H9 (cell line): ENCODE measurements around the gene MMS19. TPM values are rescaled to one million over a fixed set of nuclear protein-coding genes. Genes with fewer than 3 reads are reported as not detected.

Experiments used
- DNase-seq: peaks from one replicate; pipeline ENCODE4 v3.0.0-alpha.2; 2017
- H2AFZ ChIP-seq: one replicate; pipeline ENCODE4 v1.6.1; 2013; ENCODE audit warnings: mild to moderate bottlenecking, low read length, control low read depth, moderate library complexity
- H2AK5ac ChIP-seq: 2 replicates; pipeline ENCODE4 v1.6.1; 2013; ENCODE audit warnings: low read length, control low read depth, mixed read lengths; ENCODE audit not compliant: insufficient read length
- H2BK120ac ChIP-seq: one replicate; pipeline ENCODE4 v1.6.1; 2013; ENCODE audit warnings: low read depth, mild to moderate bottlenecking, low read length, control low read depth, inconsistent platforms; ENCODE audit not compliant: poor library complexity, severe bottlenecking
- H2BK12ac ChIP-seq: 2 replicates; pipeline ENCODE4 v1.6.1; 2013; ENCODE audit warnings: low read length, control low read depth, mixed read lengths, low read depth; ENCODE audit not compliant: insufficient read length
- H2BK15ac ChIP-seq: 2 replicates; pipeline ENCODE4 v1.6.1; 2013; ENCODE audit warnings: low read depth, low read length, control low read depth
- H2BK20ac ChIP-seq: one replicate; pipeline ENCODE4 v1.6.1; 2013; ENCODE audit warnings: low read depth, mild to moderate bottlenecking, low read length, control low read depth, inconsistent platforms; ENCODE audit not compliant: poor library complexity, severe bottlenecking
- H2BK5ac ChIP-seq: 2 replicates; pipeline ENCODE4 v1.6.1; 2013; ENCODE audit warnings: low read length, control low read depth, mixed read lengths; ENCODE audit not compliant: insufficient read length
- H3K14ac ChIP-seq: 2 replicates; pipeline ENCODE4 v1.6.1; 2013; ENCODE audit warnings: low read length, control low read depth; ENCODE audit not compliant: insufficient read depth
- H3K18ac ChIP-seq: 2 replicates; pipeline ENCODE4 v1.6.1; 2013; ENCODE audit warnings: low read depth, mild to moderate bottlenecking, mixed read lengths, low read length, control low read depth; ENCODE audit not compliant: insufficient read length
- H3K23ac ChIP-seq: 2 replicates; pipeline ENCODE4 v1.6.1; 2013; ENCODE audit warnings: low read length, control low read depth, mixed read lengths, low read depth; ENCODE audit not compliant: insufficient read length
- H3K23me2 ChIP-seq: 2 replicates; pipeline ENCODE4 v1.6.1; 2013; ENCODE audit warnings: low read depth, mild to moderate bottlenecking, mixed read lengths, low read length, control low read depth; ENCODE audit not compliant: insufficient read length, poor library complexity, severe bottlenecking
- H3K27ac ChIP-seq: 2 replicates; pipeline ENCODE4 v1.5.1; 2013; ENCODE audit warnings: low read length, control low read depth, mixed read lengths, low read depth; ENCODE audit not compliant: insufficient read length
- H3K27me3 ChIP-seq: 2 replicates; pipeline ENCODE4 v1.6.1; 2013; ENCODE audit warnings: low read length, control low read depth, inconsistent platforms; ENCODE audit not compliant: insufficient read depth
- H3K4ac ChIP-seq: 2 replicates; pipeline ENCODE4 v1.6.1; 2013; ENCODE audit warnings: low read depth, mild to moderate bottlenecking, control low read depth, inconsistent platforms, low read length, moderate library complexity
- H3K4me1 ChIP-seq: 2 replicates; pipeline ENCODE4 v1.6.1; 2013; ENCODE audit warnings: low read length, control low read depth, inconsistent platforms; ENCODE audit not compliant: insufficient read depth
- H3K4me2 ChIP-seq: 2 replicates; pipeline ENCODE4 v1.6.1; 2013; ENCODE audit warnings: low read length, control low read depth, mixed read lengths; ENCODE audit not compliant: insufficient read length, insufficient read depth
- H3K56ac ChIP-seq: 2 replicates; pipeline ENCODE4 v1.6.1; 2013; ENCODE audit warnings: low read depth, mild to moderate bottlenecking, mixed read lengths, low read length, control low read depth; ENCODE audit not compliant: insufficient read length
- H3K79me1 ChIP-seq: 2 replicates; pipeline ENCODE4 v1.6.1; 2013; ENCODE audit warnings: low read depth, mild to moderate bottlenecking, moderate library complexity, low read length, control low read depth, inconsistent platforms; ENCODE audit not compliant: insufficient read depth, poor library complexity, severe bottlenecking
- H3K79me2 ChIP-seq: 2 replicates; pipeline ENCODE4 v1.6.1; 2013; ENCODE audit warnings: low read length, control low read depth, inconsistent platforms; ENCODE audit not compliant: insufficient read depth
- H3K9ac ChIP-seq: 2 replicates; pipeline ENCODE4 v1.6.1; 2013; ENCODE audit warnings: low read length, control low read depth, mixed read lengths; ENCODE audit not compliant: insufficient read length; ENCODE audit errors: extremely low read depth
- H3K9me3 ChIP-seq: one replicate; pipeline ENCODE4 v1.6.1; 2013; ENCODE audit warnings: low read depth, low read length, inconsistent platforms; ENCODE audit not compliant: control insufficient read depth
- H3T11ph ChIP-seq: one replicate; pipeline ENCODE4 v1.6.1; 2013; ENCODE audit warnings: mild to moderate bottlenecking, low read length, control low read depth, inconsistent platforms
- H4K20me1 ChIP-seq: one replicate; pipeline ENCODE4 v1.6.1; 2013; ENCODE audit not compliant: control insufficient read depth, insufficient read length, insufficient read depth
- H4K5ac ChIP-seq: 2 replicates; pipeline ENCODE4 v1.6.1; 2013; ENCODE audit warnings: low read depth, mild to moderate bottlenecking, mixed read lengths, low read length, control low read depth; ENCODE audit not compliant: insufficient read length
- H4K8ac ChIP-seq: replicated peaks from 2 replicates; pipeline ENCODE4 v1.6.1; 2013; ENCODE audit warnings: low read length, control low read depth, mixed read lengths, low read depth; ENCODE audit not compliant: insufficient read length
- H4K91ac ChIP-seq: 2 replicates; pipeline ENCODE4 v1.6.1; 2013; ENCODE audit warnings: low read depth, mild to moderate bottlenecking, moderate library complexity, mixed read lengths, low read length, control low read depth; ENCODE audit not compliant: insufficient read length
- H3K27ac Mint-ChIP-seq, 3 experiments: 2 replicates in 2 of 3; 3 replicates in 1 of 3; pipeline ENCODE4 v1.8.0; 2020 to 2021; ENCODE audit warnings: mixed read lengths in 3 of 3, mild to moderate bottlenecking in 1 of 3, moderate library complexity in 1 of 3
- H3K27me3 Mint-ChIP-seq: 2 replicates; pipeline ENCODE4 v1.8.0; 2021; ENCODE audit warnings: low read depth, mild to moderate bottlenecking, moderate library complexity, mixed read lengths
- H3K36me3 Mint-ChIP-seq, 3 experiments: 2 replicates in 2 of 3; 3 replicates in 1 of 3; pipeline ENCODE4 v1.8.0; 2020 to 2021; ENCODE audit warnings: low read depth in 3 of 3, mixed read lengths in 3 of 3; ENCODE audit not compliant: insufficient read depth in 1 of 3
- H3K4me1 Mint-ChIP-seq, 2 experiments: 2 replicates each; pipeline ENCODE4 v1.8.0; 2020; ENCODE audit warnings: mixed read lengths in 2 of 2
- H3K4me3 Mint-ChIP-seq, 2 experiments: 2 replicates in 1 of 2; 3 replicates in 1 of 2; pipeline ENCODE4 v1.8.0; 2020 to 2021; ENCODE audit warnings: mild to moderate bottlenecking in 2 of 2, mixed read lengths in 2 of 2, moderate library complexity in 1 of 2
- H3K9me3 Mint-ChIP-seq, 2 experiments: 2 replicates in 1 of 2; 3 replicates in 1 of 2; pipeline ENCODE4 v1.8.0; 2020; ENCODE audit warnings: mild to moderate bottlenecking in 2 of 2, mixed read lengths in 2 of 2, moderate library complexity in 1 of 2
- CTCF ChIP-seq: fragments of 200-600 bp; sonication (generic); conservative IDR thresholded peaks from 3 replicates; pipeline ENCODE4 v1.8.0; 2021; ENCODE audit warnings: antibody characterized with exemption, mild to moderate bottlenecking
- WGBS: extraction: QIAGEN DNeasy Blood & Tissue Kit; methylation state at CpG from one replicate; pipeline ENCODE4 v1.1.7; 2013; ENCODE audit warnings: missing lambda C conversion rate, low lambda C conversion rate, mixed read lengths; ENCODE audit not compliant: insufficient read length; ENCODE audit errors: extremely low coverage; 5-methylcytosine and 5-hydroxymethylcytosine counted together
- total RNA-seq: library from RNA; stranded (reverse); gene quantifications from 2 replicates; pipeline ENCODE4 v1.2.1, GENCODE V29; 2021

The MMS19 gene
- total RNA-seq, 1 experiment from 2014 or later, result 102 TPM

GRCh38 chr10:97503406-97503805, 5.2 kb upstream of the MMS19 start:
- Histone ChIP-seq H4K8ac (no peak overlapping the region), H3K23ac (no peak overlapping the region), H3K23me2 (peaks cover 7% of the 10 kb centered on the region), H3K9ac (no peak overlapping the region), H3K56ac (no peak overlapping the region), H2AK5ac (no peak overlapping the region), H3K9me3 (no peaks in the 10 kb centered on the region), H3K27me3 (peaks cover 9% of the 10 kb centered on the region; the same call in 1 of the 2 replicates), H2AFZ (no peak overlapping the region), H2BK12ac (no peak overlapping the region), H4K91ac (no peak overlapping the region), H3K4me1 (no peaks in the 10 kb centered on the region), H2BK120ac (no peak overlapping the region), H3K14ac (no peak overlapping the region), H2BK15ac (no peak overlapping the region), H3K79me2 (peaks cover 1% of the 10 kb centered on the region; the same call in 1 of the 2 replicates), H3K4ac (no peak overlapping the region), H4K20me1 (no peaks in the 10 kb centered on the region), H2BK20ac (no peak overlapping the region), H3K18ac (no peak overlapping the region), H3K4me2 (no peak overlapping the region), H3K27ac (no peak overlapping the region), H3K79me1 (no peaks in the 10 kb centered on the region), H3T11ph (no peak overlapping the region), H4K5ac (no peak overlapping the region), H2BK5ac (no peak overlapping the region)
- H3K4me1 Mint-ChIP-seq, result peaks cover 17 to 23% of the 10 kb centered on the region in 2 experiments
- no peak for DNase-seq
- H3K27me3 Mint-ChIP-seq, result peaks cover 23% of the 10 kb centered on the region
- H3K27ac Mint-ChIP-seq, result no peak overlapping the region; a peak in 1 of 7 replicates
- no peaks in the 10 kb centered on the region; a peak in 2 of 7 replicates for H3K36me3 Mint-ChIP-seq
- H3K4me3 Mint-ChIP-seq, result no peak overlapping the region
- H3K9me3 Mint-ChIP-seq, result no peaks in the 10 kb centered on the region
- no CpG with 5 or more reads among the region's 3 CpGs for WGBS
- no peak for TF ChIP-seq CTCF
